Measurements from ENCODE around the gene CACNA2D1.
"Not testable (repeated sequence)": the region's sequence is repeated elsewhere in the genome, so short reads cannot be mapped to it uniquely, and the experiment has no call there.

Gene CACNA2D1

DNA sequence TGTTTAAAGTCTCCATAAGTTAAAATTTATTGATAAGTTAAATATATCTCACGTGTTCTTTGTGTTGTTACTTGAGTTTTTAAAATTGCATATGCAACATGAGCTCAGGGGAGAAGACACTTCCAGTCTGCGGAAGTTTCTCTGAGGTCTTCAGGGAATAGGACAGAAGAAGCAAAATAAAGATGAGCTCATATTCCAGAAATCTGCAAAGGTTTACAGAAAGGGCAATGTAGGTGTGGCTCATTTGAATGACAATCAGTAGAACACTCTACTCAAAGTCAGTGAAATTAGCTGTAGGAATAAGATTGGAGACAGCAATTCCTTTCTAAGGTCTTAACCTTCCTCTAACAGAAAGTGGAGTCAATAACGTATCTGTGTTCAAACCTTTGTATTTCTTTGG, 53.7 kb downstream of the CACNA2D1 start:
- DNase-seq: no peak

DNA sequence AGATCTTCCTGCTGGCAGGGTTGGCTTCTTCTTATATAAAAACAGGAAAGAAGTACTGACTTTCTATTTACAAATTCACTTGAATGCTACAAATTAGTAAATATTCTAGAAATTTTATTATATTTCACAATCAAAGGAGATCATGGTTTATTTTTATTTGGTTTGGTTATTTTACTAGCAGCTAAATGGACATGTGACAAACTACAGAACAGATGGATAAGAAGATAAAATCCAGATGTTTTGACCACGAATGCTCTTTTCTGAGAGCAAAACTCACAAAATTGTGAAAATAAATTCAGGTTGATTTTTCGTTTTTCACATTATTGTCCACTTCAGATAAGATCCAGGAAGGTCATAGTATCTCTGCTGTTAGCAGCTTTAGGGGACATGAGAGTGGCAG, 55.4 kb downstream of the CACNA2D1 start:
- DNase-seq: no peak

DNA sequence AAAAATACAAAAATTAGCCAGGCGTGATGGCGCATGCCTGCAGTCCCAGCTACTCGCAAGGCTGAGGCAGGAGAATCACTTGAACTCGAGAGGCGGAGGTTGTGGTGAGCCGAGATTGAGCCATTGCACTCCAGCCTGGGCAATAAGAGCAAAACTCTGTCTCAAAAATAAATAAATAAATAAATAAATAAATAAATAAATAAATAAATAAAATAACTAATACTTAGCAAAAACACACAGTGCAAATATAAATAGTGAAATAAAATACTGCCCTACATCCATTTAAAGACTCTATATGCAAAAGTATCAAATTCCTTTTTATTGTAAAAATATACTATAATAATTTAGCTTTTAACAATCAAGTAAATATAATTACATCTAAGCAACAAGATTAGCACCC, 57.0 kb downstream of the CACNA2D1 start:
- DNase-seq: not testable (repeated sequence)

DNA sequence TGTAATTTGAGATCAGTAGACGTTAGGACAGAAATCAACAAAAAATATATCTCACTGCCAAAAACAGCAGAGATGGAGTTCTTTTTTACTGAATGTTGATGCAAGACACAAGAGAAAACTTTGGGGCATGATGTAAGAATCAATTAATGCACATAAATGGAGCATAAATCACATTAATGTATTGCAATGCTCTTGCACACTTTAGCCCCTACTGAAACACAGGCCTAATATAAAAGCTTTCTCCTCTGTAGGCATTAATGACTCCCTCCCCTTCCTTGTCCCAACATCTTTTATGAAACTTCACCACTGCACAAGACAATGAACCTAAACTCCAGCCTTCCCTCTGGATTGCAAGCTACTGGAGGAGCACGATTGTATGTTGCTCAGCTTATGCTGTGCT, 58.8 kb downstream of the CACNA2D1 start:
- no peak for DNase-seq

DNA sequence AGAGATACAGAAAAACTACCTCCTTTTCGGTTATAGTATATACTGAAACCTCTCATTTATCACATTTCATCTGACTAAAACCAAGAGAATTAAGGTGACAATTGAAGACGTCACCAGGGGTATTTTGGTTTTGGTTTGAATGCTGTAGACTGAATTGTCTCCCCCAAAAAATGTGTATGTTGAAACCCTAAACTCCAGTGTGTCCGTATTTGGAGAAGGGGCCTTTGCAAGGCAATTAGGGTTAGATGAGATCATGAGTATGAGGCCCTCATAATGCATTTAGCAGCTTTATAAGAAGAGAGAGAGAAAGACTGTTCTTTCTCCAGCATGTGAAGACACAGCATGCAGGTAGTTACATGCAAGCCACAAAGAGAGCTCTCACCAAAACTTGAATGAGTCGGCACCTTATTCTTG, 59.5 kb downstream of the CACNA2D1 start:
- DNase-seq: no peak

DNA sequence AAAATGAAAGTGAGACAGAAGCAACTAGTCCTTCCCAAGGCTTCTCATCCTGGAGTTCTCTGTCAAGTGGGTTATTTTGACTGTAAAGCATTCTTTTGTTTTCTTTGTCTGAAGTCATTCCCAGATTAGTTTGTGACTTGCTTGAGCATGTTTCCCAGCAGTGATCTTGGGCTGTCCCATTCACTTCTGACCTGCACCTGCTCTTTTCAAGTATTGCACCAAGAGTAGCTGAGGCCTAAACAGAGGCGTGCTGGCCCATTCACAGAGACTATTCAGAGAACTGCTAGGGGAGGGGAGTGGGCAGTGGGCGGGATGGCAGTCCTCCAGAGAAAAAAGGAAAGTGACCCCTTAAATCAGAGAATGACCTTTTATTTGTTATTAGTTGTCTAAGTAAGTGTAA, 61.3 kb downstream of the CACNA2D1 start:
- DNase-seq: no peak

DNA sequence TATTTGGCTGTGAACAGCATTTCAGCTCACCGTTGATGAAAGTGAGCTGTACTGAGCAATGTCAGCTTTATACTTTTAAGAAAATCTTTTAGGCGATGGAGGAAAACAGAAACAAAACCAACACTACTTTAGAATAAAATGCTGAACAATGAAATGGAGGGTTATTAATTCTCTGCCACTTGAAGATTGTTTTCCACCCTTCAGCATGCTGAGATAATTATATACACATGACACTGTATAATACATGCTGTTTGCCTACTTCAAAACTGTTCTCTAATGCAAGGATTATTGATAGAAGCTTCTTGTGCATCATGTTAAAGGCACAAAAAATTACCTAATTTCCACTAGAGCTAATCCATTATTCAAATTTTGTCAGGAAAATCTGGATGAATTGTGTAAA, 66.8 kb downstream of the CACNA2D1 start:
- DNase-seq: no peak

DNA sequence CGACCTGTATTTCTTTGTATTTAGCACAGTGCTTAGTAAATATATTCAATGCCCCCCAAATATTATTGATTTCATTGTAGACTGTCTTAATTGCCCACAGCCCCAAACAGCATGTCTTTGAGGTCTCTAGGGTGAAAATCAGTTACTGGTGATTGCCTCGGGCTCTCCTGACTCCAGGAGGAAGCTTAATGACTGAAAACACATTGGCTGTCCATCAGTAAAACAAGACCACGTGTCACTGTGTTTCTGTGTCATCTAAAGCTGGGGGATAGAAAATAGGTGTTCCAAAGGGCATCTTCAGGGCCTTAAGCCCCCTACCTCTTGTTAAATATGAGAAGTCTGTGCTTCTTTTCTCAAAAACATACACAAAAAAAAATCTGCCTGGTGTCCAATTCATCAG, 67.9 kb downstream of the CACNA2D1 start:
- no peak for DNase-seq

DNA sequence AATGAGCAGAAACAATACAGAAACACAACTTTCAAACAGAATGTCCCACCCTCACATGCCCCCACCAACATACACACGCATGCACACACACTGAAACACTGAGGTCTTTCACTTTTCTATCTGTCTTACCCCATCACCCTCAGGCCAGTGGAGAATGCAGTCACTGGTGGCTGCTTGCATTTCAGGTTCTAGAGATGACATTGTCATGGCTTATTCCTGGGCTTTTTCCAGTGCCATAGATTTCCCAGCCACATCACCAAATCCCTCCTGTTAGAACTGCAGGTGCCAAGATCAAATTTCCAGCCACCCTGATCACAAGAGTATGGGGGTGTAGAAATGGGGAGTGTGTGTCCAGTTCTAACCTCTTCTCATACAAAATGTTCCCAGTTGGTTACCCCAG, 68.4 kb downstream of the CACNA2D1 start:
- DNase-seq: no peak

DNA sequence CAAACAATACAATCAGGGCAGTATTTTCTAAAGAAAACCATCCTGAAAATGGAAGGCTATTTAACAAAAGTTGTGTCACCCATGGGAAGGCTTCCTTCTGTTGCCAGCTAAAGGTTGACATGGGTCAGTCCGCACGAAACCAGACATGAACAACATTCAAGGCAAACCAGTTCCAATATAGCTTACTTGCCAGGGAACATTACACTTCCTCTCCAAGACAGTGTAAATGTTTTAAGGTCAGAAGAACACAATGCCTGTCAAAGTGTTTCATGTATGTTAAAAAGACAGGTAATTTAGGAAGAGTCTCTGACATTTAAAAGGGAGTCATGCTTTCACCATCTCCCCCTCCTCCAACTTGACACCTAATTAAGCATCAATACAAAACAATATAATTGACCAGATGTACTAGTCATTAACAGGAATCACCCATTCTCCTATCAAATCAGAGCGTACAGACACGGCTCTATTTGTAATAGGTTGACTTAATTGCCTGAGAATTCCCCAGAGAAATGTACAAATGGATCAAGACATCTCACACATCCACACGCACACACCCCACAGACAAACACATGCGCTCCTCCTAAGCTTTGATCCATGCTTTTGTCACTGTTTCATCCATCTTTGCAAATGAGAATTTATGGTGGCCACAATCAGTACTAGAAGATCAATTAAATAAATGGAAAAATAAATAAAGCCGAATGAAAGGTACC, 69.5 kb downstream of the CACNA2D1 start:
- DNase-seq: no peak

DNA sequence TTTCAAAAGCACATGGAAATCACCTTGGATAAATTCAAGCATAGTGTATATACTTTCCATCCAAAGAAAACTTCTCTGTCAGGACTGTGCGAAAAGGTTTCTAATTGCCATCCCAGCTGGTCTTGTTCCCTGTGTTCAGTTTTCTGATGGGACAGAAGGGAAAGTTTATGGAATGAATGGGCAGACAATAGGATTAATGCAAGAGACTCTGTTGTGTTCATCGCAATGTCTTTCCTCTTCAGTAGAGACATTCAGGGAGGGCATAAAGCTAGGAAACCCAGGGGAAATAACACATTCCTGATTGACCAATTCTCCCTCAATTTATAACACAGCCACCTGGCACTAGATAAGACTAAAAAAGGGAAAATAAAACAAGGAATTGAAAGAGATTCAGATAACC, 78.9 kb downstream of the CACNA2D1 start:
- no peak for DNase-seq

DNA sequence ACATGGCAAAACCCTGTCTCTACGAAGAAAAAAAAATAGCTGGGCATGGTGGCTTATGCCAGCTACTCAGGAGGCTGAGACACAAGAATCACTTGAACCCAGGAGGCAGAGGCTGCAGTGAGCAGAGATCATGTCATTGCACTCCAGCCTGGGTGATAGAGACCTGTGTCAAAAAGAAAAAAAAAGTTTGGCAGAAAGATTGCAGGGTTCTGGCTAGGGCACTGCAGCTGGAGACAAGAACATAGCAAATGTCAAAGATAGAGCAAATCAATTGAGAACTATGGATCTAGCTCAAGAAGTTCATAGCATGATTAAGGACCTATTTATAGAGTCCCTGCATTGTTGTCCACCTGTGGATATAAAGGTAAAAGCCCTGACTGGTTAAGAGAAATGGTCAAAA, 79.5 kb downstream of the CACNA2D1 start:
- no peak for DNase-seq

DNA sequence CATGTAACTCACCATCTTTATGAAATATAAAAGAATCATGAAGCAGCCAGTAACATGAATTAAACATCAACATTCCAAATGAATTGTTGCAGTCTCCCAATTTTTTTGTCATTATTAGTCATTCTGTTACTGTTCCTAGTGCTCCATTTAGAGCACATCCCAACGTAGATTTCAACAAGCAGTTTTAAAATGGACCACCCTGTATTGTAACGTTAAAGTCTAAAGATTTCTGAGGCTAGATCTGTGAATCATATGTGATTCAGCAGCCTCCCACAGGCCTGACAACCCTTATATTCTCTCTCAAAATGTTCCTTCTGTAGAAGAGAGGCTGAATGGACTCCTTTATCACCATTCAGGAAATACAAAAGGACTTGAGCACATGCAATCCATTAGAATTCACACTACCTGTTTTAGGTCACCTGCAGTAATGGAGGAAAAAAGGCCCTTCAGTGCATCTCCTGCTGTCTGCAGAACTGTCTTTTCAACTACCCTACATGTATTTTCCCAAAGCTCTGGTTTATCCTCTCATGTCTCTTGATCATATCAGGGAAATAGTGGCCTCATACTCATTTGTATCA, 81.4 kb downstream of the CACNA2D1 start:
- no peak for DNase-seq

DNA sequence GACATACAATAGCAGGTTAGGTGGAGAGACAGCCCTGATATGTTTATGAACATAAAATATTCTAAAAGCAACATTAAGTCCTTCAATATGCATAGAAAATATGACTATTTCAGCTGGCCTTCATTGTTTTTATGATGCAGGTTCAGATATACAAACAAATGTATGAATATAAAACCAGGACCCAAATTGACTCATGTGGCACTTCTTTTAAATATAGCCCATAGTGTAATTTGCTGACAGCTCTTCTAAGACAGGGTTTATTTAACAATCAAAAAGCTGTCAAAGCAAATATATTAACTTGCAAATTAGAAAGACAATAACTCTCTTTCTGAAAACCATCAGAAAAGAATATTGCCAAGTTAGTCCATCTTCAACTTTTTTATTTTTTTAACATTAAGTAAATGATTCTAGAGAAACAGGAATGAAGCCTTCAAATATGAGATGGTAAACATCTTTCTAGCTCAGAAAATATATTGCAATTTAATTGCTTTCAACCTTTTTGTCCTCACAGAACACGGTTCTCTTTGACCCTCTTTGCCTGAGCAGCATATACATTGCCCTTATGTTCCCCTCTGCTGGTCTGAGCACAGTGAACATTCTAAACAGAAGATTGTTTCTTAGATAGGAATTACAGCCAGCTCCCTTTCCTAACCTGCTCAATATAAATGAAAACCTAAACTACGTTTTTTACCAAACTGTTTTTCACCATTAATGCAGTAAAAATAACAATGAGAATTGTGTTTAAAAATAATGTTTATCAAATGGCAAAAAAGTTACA, 82.8 kb downstream of the CACNA2D1 start:
- no peak for DNase-seq

DNA sequence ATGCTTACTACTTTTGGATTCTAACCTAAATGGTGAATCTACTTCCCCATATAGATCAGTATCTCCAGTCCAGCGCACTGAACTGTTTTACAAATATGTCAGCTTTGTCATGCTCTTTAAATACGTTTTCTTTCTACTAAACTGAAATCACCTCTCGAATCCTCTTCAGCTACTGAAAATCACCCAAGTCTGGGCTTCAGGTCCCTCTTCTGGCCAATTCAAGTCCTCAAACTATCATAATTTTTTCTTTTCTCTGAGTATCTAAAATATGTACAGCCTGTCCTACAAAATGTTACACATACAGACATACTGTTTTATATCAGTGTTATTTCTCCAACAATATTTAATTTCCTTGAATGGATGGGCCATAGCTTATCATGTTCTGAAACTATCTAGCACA, 84.2 kb downstream of the CACNA2D1 start:
- no peak for DNase-seq

DNA sequence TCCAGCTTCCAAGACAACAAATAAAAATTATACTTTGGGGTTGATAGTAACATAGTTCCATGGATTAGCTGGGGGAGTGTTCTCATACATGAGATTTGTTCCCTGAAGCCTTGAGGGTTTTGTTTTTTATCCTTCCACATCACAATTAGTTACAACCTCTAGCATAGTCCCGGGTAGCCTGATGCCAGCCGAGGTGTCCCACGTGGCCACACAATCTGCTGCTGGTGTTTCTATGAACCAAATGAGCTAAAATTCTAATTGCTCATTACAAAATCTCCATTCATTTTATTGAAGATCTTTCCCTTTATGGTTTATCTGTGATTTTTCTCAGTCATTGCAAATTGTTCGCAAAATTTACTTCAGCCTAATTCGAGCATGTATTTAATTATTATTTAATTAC, 84.7 kb downstream of the CACNA2D1 start:
- DNase-seq: no peak

DNA sequence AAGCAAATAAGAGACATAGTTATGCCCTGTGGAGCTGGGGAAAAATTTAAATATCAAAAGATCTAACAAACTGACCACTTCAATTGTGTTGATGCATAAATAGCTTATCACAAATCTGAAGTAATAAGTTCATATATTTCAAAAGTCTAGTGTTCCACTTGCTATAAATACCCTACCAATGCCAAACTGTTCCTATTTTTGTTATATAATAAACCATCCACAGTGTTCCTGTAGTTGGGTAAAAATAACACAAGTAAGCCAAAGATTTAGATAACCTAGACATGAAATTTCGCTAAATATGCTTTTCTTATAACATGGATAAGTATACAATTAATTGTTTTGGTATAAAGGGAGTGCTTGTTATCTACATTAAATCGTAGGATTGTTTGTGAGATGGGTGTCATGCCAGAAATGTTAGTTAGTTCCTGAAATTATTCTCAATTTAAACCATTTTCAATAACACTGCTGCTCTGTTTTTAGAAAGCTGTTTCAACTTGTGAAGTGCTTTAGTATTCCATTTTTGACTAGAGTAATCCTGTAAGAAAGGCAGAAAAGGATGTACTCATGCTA, 85.5 kb downstream of the CACNA2D1 start:
- DNase-seq: no peak

DNA sequence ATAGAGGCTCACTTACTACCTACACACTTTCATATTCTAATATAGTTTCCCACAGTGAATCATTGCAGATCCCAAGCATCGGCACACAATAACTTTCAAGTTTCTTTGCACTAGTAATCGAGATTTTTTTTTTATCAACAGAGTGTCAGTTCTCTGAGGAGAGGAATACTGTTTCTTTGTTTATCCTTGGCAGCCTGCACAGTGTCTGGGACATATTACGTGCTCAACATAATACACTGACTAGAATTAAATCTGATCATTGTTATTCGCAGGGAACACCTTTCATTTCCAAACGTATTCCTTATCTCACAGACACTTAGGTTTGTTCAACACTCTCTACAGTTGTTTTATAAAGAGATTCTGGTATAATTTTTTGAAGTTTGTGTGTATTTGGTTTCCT, 95.3 kb downstream of the CACNA2D1 start:
- no peak for DNase-seq

DNA sequence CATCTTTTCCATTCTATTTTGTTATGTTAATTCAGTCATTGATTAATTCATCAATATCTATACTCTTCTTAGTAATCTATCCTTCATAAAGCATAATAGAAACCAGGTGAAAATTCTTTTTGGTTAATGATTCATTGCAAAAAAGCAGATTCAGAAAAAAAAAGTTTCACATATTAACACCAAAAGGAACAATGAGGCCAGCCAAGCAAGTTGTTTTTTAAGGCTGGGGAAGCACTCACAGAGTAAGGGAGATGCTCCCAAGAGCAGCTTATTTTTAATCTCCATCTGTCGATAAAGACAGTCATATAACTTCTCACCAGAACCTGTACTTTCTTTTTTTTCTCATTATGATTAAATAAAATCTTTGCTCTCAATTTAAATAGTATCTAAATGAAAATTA, 95.8 kb downstream of the CACNA2D1 start:
- no peak for DNase-seq

DNA sequence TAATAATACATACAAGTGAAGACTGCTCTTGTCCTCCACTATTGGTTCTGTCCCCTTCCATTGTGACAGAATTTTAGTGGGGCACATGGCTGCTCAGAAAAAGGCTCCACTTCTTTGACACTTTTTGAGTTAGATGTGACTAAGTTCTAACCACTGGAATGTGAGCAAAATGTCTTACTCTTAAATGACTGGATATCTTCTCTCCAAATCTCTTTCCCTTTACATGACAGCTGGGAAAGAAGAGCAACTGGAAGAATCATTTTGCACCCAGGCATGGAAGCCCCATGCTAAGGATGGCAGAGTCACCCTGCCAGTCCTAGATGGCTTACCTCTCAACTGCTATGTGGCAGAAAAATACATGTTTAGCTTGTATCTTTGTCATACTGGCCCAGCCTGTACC, 97.7 kb downstream of the CACNA2D1 start:
- DNase-seq: no peak

DNA sequence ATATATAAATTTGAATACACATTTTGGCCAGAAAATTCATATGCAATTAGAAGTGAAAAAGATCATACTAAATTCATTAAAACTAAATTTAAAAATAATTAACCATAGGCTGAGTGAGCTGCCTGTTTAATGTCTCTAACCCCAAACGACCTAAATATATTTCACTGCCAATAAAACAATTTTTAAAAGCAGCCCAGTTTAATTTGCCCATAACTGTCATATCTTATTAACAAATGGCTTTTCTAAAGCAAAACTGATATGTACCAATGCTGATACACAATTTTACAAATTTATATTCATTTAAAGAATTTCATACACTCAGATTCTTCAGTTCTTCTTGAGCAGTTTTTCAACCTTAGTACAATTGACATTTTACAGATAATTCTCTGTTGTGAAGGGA, 99.9 kb downstream of the CACNA2D1 start:
- DNase-seq: no peak

DNA sequence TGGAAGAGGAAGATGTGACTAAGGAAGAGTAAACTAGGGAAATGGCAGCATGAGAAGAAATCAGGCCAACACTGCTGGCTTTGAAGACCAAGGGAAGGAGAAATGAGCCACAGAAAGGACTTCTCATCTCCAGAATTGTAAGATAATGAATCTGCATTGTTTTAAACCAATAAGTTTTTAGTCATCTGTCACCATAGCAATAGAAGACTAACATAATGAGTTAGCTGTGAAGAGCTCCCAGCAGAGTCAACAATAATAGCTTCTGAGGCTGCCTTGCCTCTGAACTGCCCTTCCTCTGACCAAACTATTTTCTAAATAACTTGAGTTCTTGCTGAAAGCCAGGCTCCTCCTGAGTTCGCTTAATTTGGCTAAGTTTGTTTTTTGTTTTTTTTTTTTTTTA, 103.6 kb downstream of the CACNA2D1 start:
- no peak for DNase-seq

DNA sequence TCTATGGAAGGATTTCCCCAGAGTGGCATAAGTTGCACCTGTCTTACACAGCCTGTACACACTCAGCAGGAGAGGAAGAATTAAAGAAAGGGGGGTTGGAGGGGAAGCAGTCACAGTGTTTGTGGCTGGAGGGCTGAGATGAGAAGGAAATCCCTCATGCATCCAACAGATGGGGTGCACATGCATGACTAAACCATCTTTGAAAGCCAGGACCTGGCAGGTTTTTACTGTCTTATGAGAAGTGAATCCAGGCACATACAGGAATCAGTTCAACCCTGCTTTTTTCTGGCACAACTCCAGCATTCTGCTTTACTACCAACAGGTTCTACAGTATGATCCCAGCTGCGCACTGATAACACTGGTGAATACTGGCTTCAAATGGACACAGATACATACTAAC, 107.7 kb downstream of the CACNA2D1 start:
- no peak for DNase-seq

DNA sequence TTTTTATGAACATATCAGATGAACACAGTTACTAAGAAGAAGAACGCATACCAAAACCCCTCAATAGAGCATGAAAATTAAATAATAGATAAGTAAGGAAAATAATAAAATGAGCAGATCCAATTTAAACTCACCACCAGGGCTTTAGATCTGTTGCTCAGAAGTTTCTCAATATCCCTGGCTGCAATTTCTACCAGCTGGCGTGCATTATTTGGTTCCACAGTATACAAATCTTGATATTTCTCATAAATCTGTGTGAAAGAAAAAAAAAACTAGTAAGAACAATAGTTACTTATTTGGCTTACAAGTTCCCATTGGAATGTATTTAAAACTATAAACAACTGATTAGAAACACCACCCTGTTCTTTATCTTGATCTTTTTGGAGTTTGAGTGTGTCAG, 108.6 kb downstream of the CACNA2D1 start:
- no peak for DNase-seq
